DND-41 (cell line): Measurements from ENCODE around the gene FYB1.

Experiments used
- EZH2 ChIP-seq: IDR thresholded peaks from 3 replicates; pipeline ENCODE4 v1.6.1; 2012; ENCODE audit warnings: borderline replicate concordance, low read depth, mild to moderate bottlenecking, moderate library complexity, low read length, inconsistent platforms; ENCODE audit not compliant: severe bottlenecking
- TF ChIP-seq, protein P1 (sequence below): IDR thresholded peaks from 2 replicates; pipeline ENCODE4 v1.5.1; 2012; ENCODE audit warnings: borderline replicate concordance, low read length, moderate library complexity, mild to moderate bottlenecking; ENCODE audit not compliant: poor library complexity, severe bottlenecking; ENCODE audit errors: extremely low read depth

DNA sequence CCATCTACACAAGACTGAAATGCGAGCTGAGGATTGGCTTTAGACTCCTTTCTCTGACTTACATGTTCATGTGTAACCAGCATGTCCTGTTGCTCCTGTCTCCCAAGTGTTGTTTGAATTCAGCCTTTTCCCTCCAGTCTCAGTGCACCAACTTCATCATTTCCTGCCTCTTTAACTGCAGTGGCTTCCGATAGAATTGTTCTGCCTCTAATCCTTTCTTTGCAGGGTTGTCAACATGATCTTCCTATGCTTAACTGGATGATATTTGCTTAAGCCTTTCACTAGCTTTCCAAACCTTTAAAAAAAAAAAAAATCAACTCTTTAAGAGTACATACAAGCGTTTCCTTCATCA, 6.7 kb upstream of the FYB1 start:
- TF ChIP-seq, protein P1, sequence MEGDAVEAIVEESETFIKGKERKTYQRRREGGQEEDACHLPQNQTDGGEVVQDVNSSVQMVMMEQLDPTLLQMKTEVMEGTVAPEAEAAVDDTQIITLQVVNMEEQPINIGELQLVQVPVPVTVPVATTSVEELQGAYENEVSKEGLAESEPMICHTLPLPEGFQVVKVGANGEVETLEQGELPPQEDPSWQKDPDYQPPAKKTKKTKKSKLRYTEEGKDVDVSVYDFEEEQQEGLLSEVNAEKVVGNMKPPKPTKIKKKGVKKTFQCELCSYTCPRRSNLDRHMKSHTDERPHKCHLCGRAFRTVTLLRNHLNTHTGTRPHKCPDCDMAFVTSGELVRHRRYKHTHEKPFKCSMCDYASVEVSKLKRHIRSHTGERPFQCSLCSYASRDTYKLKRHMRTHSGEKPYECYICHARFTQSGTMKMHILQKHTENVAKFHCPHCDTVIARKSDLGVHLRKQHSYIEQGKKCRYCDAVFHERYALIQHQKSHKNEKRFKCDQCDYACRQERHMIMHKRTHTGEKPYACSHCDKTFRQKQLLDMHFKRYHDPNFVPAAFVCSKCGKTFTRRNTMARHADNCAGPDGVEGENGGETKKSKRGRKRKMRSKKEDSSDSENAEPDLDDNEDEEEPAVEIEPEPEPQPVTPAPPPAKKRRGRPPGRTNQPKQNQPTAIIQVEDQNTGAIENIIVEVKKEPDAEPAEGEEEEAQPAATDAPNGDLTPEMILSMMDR: no peak
- TF ChIP-seq EZH2: no peak
